ENCODE results near the gene TMEM121. TPM values are rescaled to one million over a fixed set of nuclear protein-coding genes. Genes with fewer than 3 reads are reported as not detected.

Gene TMEM121
- total RNA-seq, 1 donor from 2014 or later, result 4.2 TPM

Other genes with a start within 250 kb of the TMEM121 start
- 49.4 and 50.6 TPM in 2 replicates for gene BRF1, start 225.6 kb upstream of the TMEM121 start, total RNA-seq
- gene PACS2, start 211.8 kb upstream of the TMEM121 start, total RNA-seq, result 33.3 and 35.8 TPM in 2 replicates
- 4.3 and 4.5 TPM in 2 replicates for gene TEX22, start 128.0 kb upstream of the TMEM121 start, total RNA-seq
- gene MTA1, start 106.8 kb upstream of the TMEM121 start, total RNA-seq, result 129 and 138 TPM in 2 replicates
- 0.71 and 0.78 TPM in 2 replicates for gene CRIP2, start 51.8 kb upstream of the TMEM121 start, total RNA-seq
- 220 and 231 TPM in 2 replicates for gene CRIP1, start 39.7 kb upstream of the TMEM121 start, total RNA-seq
- 31.9 and 35.9 TPM in 2 replicates for gene TEDC1, start 35.3 kb upstream of the TMEM121 start, total RNA-seq

Measured in T-helper 1 cell treated with Interleukin-12 subunit alpha and Interleukin-12 subunit beta and Interleukin-4 antibody, amounts not matched to agents 30 ng/mL and 1 ng/mL, for 36 hours (primary cell).